KOPT-K1 (cell line): ENCODE results near the gene FBN2.

Experiments
- H3K27ac ChIP-seq: fragments of 200-600 bp; sonication (generic); 2 replicates; pipeline ENCODE4 v1.5.1; 2016; ENCODE audit warnings: antibody characterized with exemption, mild to moderate bottlenecking, low read depth, low read length; ENCODE audit not compliant: poor library complexity, severe bottlenecking
- H3K36me3 ChIP-seq: fragments of 200-600 bp; sonication (generic); 2 replicates; pipeline ENCODE4 v1.5.1; 2017; ENCODE audit warnings: antibody characterized with exemption, mild to moderate bottlenecking, low read length, moderate library complexity; ENCODE audit not compliant: insufficient read depth
- H3K9me3 ChIP-seq: fragments of 200-600 bp; sonication (generic); 2 replicates; pipeline ENCODE4 v1.5.1; 2017; ENCODE audit warnings: antibody characterized with exemption, low read length, mild to moderate bottlenecking; ENCODE audit not compliant: insufficient read depth, poor library complexity, severe bottlenecking

The FBN2 gene

DNA sequence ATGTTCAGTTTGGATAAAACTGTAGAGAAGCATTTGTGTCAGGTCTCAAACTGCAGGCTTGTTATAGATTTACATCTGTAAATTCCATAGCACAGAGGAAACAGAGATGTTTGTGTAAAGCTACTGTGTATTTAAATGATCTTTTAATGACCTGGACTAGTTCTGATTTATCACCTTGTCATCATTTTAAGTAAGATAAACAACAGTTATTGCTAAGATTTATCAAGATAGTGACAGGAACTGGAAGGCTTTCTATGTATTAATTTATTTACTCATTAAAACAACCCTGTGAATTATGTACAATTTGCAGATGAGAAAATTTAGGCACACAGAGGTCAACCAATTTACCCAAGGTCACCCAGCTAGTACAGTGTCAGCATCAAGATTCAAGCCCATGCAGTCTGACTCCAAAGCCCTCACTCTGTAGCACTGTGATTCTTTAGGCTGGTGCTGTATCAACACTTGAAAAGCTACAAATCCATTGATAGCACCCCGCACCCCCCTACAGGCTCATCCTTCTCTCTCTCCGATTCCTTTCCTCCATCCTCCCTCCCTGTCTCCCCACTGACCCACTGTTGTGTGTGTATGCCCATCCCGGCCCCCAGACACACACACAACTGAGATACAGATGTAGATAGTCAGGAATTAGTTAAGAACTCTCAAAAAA, 184.5 kb downstream of the FBN2 start:
- Histone ChIP-seq H3K27ac (no peak overlapping the region), H3K36me3 (no peaks in the 10 kb centered on the region)

DNA sequence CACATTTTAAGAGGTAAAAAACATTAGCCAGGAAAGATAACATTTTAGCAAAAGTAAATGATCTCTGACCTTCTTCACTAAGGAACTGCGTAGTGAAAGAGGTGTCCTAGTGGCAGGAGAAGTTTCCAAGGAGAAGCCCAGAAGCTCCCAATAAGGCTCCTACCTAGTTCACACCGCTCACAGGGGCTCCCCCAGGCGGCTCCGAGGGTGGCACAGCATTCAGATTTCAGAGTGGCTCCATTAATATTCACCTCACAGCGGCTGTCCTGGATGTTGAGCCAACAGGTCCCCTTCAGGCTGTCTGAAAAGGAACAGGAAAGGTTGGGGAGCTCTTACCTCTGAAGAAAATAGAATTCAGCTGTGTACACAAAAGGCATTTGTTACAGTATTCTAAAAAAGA, 187.3 kb downstream of the FBN2 start:
- no peaks in the 10 kb centered on the region for H3K9me3 ChIP-seq
- no peaks in the 10 kb centered on the region for H3K36me3 ChIP-seq
- no peak overlapping the region for H3K27ac ChIP-seq

More for the DNA sequence above, 184.5 kb downstream of the FBN2 start:
- H3K9me3 ChIP-seq = no peaks in the 10 kb centered on the region

DNA sequence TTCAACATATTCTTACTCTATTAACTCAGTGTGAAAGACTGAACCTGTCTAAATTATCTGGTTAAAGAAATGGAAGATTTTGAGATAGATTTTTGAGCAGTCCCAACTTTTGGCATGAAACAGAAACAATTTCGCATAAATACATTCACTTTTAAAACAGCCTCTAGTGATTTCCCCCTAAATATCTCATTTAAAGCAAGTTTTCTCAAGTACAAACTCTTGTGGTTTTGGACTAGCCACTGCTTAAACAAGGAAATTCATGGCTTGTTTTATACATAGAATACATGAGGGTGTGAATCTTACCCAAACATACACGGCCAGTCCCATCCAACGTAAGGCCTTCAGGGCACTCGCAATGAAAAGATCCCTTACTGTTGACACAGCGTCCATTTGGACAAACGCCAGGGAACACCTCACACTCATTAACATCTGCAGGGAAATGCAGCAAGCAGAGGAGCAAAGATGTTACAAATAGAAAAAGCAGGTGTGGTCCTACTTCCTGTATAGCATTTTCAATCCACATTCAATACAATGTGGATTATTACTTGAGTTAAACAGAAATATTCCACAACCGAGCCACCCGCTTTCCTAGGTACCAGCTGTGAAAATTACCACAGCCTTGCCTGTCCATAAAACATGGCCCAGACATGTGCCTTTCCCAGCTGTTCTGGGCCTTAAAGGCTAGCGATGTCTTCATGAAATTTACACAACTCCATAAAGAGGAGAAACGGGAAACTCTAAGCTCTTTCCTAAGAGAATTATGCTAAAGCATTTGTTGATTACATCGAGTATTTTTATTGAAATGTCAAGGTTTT, 188.8 kb downstream of the FBN2 start:
- H3K36me3 ChIP-seq = no peaks in the 10 kb centered on the region
- H3K27ac ChIP-seq = no peak overlapping the region
- H3K9me3 ChIP-seq = no peaks in the 10 kb centered on the region

DNA sequence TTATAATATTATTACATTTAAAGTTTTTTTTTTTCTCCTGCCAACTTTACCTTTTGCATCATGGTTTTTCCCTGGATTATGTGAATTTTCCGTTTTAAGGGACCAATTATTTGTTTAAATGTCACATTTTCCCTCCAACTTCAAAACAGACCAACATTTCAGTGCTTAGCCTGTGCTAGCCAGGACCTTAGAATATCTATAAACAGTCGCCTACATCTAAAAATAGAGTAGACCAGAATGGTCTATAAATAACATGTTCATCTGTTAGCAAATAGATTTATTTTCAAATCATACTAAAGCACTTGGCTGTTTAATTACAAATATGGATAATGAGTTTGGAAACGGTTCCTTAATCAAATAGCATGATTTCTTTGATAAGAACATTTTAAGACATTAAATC, 192.0 kb downstream of the FBN2 start:
- no peaks in the 10 kb centered on the region for H3K9me3 ChIP-seq
- no peaks in the 10 kb centered on the region for H3K36me3 ChIP-seq
- H3K27ac ChIP-seq = no peak overlapping the region

DNA sequence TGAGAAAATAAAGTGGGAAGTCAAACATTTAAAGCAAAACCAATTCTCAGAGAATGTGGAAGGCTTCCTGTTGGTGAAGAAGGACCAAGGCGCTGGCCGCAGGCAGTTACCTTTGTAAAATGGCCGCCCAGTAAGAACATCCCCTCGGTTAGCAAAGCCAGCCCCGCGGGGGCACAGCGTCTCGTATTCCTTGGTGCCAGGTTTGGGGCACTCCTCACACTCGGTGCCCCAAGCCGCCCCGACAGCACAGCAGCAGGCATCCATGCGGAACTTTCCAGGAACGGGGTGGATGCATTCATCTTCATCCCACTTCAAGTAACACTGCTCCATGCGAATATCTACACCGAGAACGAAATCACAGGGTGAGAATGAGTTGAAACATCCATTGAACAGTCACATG, 192.8 kb downstream of the FBN2 start:
- Histone ChIP-seq H3K9me3 (no peaks in the 10 kb centered on the region), H3K36me3 (no peaks in the 10 kb centered on the region), H3K27ac (no peak overlapping the region)

DNA sequence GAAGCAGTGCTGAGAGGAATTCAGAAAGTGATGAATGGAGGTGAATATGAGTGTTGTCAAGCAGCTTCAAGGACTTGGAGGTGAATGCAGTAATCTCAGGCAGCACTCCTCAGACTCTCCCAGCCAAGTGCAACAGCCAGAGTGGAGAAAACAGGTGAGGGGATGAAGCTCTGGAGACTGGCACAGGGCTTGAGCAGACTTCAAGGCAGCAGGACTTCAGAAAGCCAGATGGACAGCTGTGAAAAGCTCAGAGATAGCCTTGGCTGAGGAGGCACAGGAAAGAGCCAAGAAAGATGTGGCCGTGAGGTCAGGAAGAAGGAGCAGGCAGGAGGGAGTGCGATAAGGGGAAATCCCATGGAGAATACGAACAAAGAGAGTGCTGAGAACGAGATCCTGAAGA, 194.9 kb downstream of the FBN2 start:
- Histone ChIP-seq H3K27ac (no peak overlapping the region), H3K36me3 (no peaks in the 10 kb centered on the region), H3K9me3 (no peaks in the 10 kb centered on the region)

DNA sequence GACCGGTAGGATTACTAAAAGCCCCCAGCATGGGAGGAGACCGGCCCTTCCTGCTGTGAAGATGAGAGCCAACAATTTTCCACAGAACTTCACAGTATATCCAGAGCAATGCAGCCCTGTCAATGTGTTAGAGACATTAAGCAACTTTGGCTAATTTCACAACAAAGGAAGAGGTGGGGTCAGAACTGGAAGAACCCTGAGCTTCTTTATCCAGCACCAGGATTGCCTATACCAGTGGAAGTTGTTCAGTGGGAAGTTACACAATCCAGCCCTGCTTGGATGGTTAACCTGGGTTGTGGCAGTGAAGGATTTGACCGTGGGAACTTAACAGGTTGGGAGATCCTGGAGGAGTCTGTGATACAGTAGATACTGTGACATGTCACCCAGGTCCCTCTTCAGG, 197.0 kb downstream of the FBN2 start:
- Histone ChIP-seq H3K27ac (no peak overlapping the region), H3K36me3 (no peaks in the 10 kb centered on the region), H3K9me3 (no peaks in the 10 kb centered on the region)

DNA sequence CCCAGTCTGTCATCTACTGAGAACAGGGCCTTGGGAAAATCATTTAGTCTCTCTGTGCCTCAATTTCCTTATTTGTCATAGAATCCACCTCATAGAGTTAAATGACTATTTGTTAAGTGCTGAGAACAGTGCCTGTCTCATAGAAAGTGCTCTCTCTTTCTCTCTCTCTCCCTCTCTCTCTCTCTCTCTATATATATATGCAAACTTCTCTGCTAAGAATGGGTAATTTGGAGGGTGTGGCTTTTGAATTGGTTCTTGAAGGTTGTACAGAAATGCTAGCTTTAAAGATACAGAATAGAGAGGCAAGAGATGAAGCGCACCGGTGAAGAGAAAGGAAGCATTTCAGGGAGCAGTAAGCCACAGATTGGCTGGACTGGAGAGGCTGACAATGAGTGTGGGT, 197.4 kb downstream of the FBN2 start:
- H3K36me3 ChIP-seq = no peaks in the 10 kb centered on the region
- H3K27ac ChIP-seq = no peak overlapping the region

DNA sequence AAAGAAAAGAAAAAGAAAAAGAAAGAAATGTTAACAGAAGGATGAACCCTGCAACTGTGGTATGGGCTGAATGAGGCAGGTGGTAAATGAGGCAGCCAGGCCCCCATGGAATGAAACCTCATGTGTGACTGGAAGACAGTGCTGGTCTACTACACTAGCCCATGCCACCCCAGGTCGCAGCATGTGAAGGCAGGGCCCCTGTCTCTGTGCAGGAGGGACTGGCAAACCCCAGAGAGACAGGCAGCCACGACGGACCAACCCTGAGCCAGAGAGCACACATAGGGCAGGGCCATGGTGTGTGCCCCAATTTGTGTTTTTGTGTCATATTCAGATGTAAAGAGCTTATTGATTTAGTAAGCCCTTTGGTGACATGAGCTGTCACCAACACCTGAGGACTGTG, 198.5 kb downstream of the FBN2 start:
- Histone ChIP-seq H3K27ac (no peak overlapping the region), H3K36me3 (no peaks in the 10 kb centered on the region), H3K9me3 (no peaks in the 10 kb centered on the region)

More for the DNA sequence above, 197.4 kb downstream of the FBN2 start:
- H3K9me3 ChIP-seq = no peaks in the 10 kb centered on the region

DNA sequence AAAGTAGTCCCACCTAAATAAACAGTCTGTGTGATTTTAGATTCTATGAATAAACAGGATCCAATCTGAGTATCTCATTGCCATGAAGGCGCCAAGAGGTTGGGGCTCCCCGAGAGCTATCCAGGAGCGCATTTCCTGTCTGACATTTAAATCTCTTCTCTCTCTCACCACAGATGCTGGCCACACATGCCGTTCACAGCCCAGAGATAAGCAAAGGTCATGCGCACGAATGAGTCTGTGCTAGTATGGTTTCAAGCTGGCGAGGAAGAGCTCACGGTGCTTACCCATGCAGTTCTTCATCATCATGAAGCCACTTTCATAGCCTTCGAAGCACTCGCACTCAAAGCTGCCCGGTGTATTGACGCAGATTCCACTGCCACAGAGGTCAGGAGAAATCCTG, 199.4 kb downstream of the FBN2 start:
- H3K36me3 ChIP-seq = no peaks in the 10 kb centered on the region
- H3K27ac ChIP-seq = no peak overlapping the region
- H3K9me3 ChIP-seq = no peaks in the 10 kb centered on the region

DNA sequence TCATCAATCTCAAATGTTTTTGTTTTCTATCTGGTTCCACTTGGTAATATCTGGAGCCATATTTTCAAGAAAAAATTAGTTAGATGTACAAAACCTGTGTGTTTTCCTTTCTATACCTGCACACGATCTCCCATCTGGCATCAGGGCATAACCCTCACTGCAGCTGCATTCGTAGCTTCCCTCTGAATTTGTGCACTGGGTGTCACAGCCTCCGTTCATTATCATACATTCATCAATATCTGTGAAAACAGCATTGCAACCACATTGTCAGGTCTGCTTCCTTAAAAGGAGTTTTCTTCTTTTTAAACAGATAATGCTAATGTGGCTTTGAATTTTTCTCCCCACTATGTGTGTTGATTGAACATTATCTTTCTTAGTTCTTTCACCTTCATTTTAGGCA, 202.7 kb downstream of the FBN2 start:
- H3K36me3 ChIP-seq = no peaks in the 10 kb centered on the region
- H3K27ac ChIP-seq = no peak overlapping the region
- H3K9me3 ChIP-seq = no peaks in the 10 kb centered on the region

DNA sequence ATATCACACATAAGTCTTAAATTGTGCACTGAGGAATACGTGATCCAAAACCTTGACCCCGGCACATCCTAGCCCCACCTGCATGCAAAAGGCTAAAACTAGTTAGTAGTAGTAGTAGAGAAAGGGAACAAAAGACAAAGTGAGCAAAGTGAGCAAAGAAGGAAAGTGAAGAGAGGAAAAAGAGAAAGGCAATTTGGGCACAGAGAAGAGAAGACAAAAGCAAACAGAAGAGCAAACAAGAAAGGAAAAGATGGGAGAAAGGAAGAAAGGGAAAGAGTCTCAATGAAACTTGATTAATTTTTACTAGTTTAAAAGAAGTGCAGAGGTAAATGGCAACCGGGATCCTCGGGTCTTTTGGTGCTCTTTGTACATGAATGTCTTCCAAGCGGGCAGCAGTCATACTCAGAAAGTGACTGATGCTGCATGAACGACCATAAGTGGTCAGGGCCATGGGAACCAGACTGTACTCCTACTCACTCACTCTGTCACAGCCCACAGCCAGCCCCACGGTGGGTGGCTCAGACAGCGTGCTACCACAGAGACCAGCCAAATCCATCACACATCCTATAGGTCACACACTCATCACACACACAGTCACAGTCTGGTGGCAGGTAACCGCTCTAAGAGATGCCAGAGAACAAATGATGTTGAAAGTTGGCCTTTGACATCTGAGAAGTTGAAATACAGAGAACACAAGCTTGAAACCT, 203.9 kb downstream of the FBN2 start:
- Histone ChIP-seq H3K36me3 (no peaks in the 10 kb centered on the region), H3K9me3 (no peaks in the 10 kb centered on the region), H3K27ac (no peak overlapping the region)

DNA sequence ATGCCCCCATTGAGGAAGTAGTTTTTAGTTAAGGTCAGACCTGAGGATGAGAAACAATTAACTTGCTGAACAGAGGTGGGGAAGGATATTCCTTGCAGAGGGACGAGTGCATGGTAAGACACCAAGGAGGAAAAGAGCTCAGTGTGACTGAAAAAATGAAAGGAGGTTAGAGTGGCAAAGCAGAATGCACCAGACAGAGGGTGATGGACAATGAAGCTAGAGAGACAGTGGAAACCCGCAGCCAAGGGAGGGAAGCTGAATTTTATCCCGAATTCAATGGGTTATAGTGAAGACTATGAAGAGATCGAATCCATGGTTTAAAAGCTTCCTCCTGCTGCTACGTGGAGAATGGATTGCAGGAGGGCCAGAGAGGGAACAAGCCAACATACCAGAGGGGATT, 206.8 kb downstream of the FBN2 start:
- no peak overlapping the region for H3K27ac ChIP-seq
- no peaks in the 10 kb centered on the region for H3K9me3 ChIP-seq
- H3K36me3 ChIP-seq = no peaks in the 10 kb centered on the region

DNA sequence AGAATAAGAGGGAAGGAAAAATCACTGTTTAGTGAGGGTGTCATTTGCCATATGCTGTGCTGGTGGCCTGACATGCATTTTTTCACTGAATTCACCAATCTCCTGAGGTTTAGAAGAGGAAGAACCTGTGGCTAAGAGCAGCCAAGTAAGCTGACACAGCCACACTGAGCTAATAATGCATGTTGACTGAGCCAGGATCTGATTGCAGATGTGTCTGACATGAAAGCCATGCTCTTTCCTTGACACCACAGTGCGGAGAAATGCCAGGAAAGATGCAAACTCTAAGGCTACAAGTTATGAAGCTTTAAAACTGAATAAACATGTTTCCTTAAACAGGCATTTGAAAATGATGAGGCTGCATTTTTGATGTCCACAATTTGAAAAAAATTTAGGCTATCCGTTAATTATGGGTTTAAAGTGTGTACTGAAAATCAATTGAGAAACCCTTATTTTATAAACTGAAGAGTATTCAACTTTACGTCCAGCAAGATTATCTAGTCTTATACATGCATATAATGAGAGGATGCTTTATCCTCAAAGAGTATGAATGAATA, 208.6 kb downstream of the FBN2 start:
- no peaks in the 10 kb centered on the region for H3K36me3 ChIP-seq

DNA sequence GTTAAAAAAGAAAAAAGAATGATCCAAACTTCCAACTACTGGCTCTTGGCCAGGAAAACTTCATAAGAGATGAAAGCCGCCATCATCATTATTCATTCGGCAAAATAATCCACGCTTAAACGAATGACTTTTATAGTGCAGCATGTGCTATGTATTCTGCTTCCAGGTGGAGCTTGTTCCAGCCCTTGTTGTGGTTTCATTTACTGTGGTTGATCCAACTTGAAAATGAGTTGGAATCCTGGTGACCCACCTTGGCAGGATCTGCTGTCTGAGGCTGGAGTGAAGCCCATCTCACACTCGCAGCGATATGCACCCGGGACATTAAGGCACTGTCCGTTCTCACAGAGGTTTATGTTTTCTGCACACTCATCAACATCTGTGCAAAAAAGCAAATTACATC, 209.6 kb downstream of the FBN2 start:
- no peak overlapping the region for H3K27ac ChIP-seq
- no peaks in the 10 kb centered on the region for H3K9me3 ChIP-seq
- H3K36me3 ChIP-seq = no peaks in the 10 kb centered on the region

More for the DNA sequence above, 208.6 kb downstream of the FBN2 start:
- Histone ChIP-seq H3K9me3 (no peaks in the 10 kb centered on the region), H3K27ac (no peak overlapping the region)
